Esophagus squamous epithelium (tissue), 5 donors: Measurements from ENCODE around the gene RANBP2. TPM values are rescaled to one million over a fixed set of nuclear protein-coding genes. Genes with fewer than 3 reads are reported as not detected.
"Not testable (repeated sequence)": the region's sequence is repeated elsewhere in the genome, so short reads cannot be mapped to it uniquely, and the experiment has no call there.

Source experiments
- DNase-seq: peaks from one replicate; lab custom pipeline; 2025; lab: John Stamatoyannopoulos, UW
- H3K27ac ChIP-seq, 4 donors: fragments of 200-600 bp; sonication (generic); one replicate each; pipeline ENCODE4 v1.5.1; 2016 to 2019; ENCODE audit warnings: mild to moderate bottlenecking in 1 of 4
- H3K27me3 ChIP-seq, 4 donors: fragments of 200-600 bp; sonication (generic); 1 replicate in 3 of 4; 2 replicates in 1 of 4; pipeline versions ENCODE4 v1.5.1 to v1.6.0; 2017 to 2021; ENCODE audit warnings: antibody characterized with exemption in 1 of 4
- H3K36me3 ChIP-seq, 3 donors: fragments of 200-600 bp; sonication (generic); one replicate each; pipeline ENCODE4 v1.5.1; 2016 to 2019
- H3K4me1 ChIP-seq, 3 donors: fragments of 200-600 bp; sonication (generic); one replicate each; pipeline ENCODE4 v1.5.1; 2017 to 2019
- H3K4me3 ChIP-seq, 4 donors: fragments of 200-600 bp; sonication (generic); 1 replicate in 3 of 4; 2 replicates in 1 of 4; pipeline ENCODE4 v1.5.1; 2016 to 2019; ENCODE audit warnings: mild to moderate bottlenecking in 2 of 4, moderate library complexity in 1 of 4
- H3K9me3 ChIP-seq, 3 donors: fragments of 200-600 bp; sonication (generic); one replicate each; pipeline ENCODE4 v1.5.1; 2016 to 2019
- CTCF ChIP-seq, 6 experiments: fragments of 450-650 bp in 4 of 6; fragments of 200-600 bp in 2 of 6; sonication (generic) in 2 of 6; IDR thresholded peaks; one replicate each; pipeline ENCODE4 v1.5.1; 2016 to 2019; ENCODE audit warnings: antibody characterized with exemption in 6 of 6, mild to moderate bottlenecking in 4 of 6, moderate library complexity in 4 of 6
- POLR2A ChIP-seq, 4 donors: fragments of 450-650 bp; IDR thresholded peaks; one replicate each; pipeline ENCODE4 v1.6.1; 2017; ENCODE audit warnings: antibody characterized with exemption in 4 of 4, mild to moderate bottlenecking in 4 of 4, moderate library complexity in 3 of 4
- WGBS, 2 donors: methylation state at CpG; one replicate each; pipeline ENCODE4 v1.1.5; 2018; 5-methylcytosine and 5-hydroxymethylcytosine counted together
- intact Hi-C: fragments of 100-400 bp; cut with DNase I; formaldehyde crosslinking; loops from one replicate; pipeline ENCODE4 v1.15.0; 2022
- total RNA-seq, 4 donors: library from RNA; depleted of rRNA; stranded (reverse); fragments of >200 nt; gene quantifications; one replicate each; pipeline ENCODE4 v1.1.0, GENCODE V29; 2016
- donor health status: DM: yes; HTN: yes; CAD: no.

The RANBP2 gene
- total RNA-seq, 4 donors from 2014 or later, result 36.8 to 69.6 (median 52.2) TPM

GRCh38 chr2:108691447-108691846 lies 27.8 kb upstream of the RANBP2 start:
- Histone ChIP-seq H3K4me1 (no peaks in the 10 kb centered on the region), H3K27ac (no peak overlapping the region), H3K36me3 (no peaks in the 10 kb centered on the region), H3K27me3 (no peaks in the 10 kb centered on the region), H3K4me3 (no peak overlapping the region), H3K9me3 (no peaks in the 10 kb centered on the region)
- intact Hi-C loops, result no loop called here
- DNase-seq, result no peak
- WGBS, 2 donors, result 97 to 99% methylated on average over 7 of the region's 7 CpGs
- TF ChIP-seq POLR2A (IDR thresholded peaks at IDR 0.05) (no peak), CTCF (IDR thresholded peaks at IDR 0.05) (no peak)

GRCh38 chr2:108701208-108701607 lies 18.1 kb upstream of the RANBP2 start:
- WGBS, 2 donors, result 63 to 83% methylated on average over 3 of the region's 3 CpGs
- no peak for TF ChIP-seq POLR2A (IDR thresholded peaks at IDR 0.05)
- TF ChIP-seq CTCF (IDR thresholded peaks at IDR 0.05), result no peak
- Histone ChIP-seq H3K4me3 (no peak overlapping the region), H3K9me3 (no peaks in the 10 kb centered on the region), H3K36me3 (no peaks in the 10 kb centered on the region), H3K27me3 (no peaks in the 10 kb centered on the region), H3K4me1 (no peaks in the 10 kb centered on the region), H3K27ac (no peak overlapping the region)
- intact Hi-C loops, result no loop called here
- no peak for DNase-seq

- DNase-seq, result no peak
- Histone ChIP-seq H3K27ac (no peak overlapping the region), H3K27me3 (no peaks in the 10 kb centered on the region), H3K9me3 (no peaks in the 10 kb centered on the region), H3K36me3 (no peaks in the 10 kb centered on the region), H3K4me1 (no peaks in the 10 kb centered on the region), H3K4me3 (no peak overlapping the region)
- no peak for TF ChIP-seq CTCF (IDR thresholded peaks at IDR 0.05)
- TF ChIP-seq POLR2A (IDR thresholded peaks at IDR 0.05), result no peak
- intact Hi-C loops, result no loop called here
- WGBS, 2 donors, result 63 to 86% methylated on average over 2 of the region's 2 CpGs
Measured at GRCh38 chr2:108701806-108702205, 17.5 kb upstream of the RANBP2 start.

- no peak for DNase-seq
- TF ChIP-seq POLR2A (IDR thresholded peaks at IDR 0.05) (no peak), CTCF (IDR thresholded peaks at IDR 0.05) (no peak)
- peaks cover 0 to 5% (median 0%) of the 10 kb centered on the region in 3 donors for H3K9me3 ChIP-seq
- no peak overlapping the region for H3K27ac ChIP-seq
- no peaks in the 10 kb centered on the region for H3K4me1 ChIP-seq
- H3K4me3 ChIP-seq, result no peak overlapping the region
- no peaks in the 10 kb centered on the region for H3K36me3 ChIP-seq
- H3K27me3 ChIP-seq, result no peaks in the 10 kb centered on the region
- 91 to 100% methylated on average over 1 of the region's 1 CpG for WGBS, 2 donors
- intact Hi-C loops, result no loop called here
Measured at GRCh38 chr2:108704871-108705270, 14.4 kb upstream of the RANBP2 start.

GRCh38 chr2:108707300-108707699 lies 12.0 kb upstream of the RANBP2 start:
- TF ChIP-seq CTCF (IDR thresholded peaks at IDR 0.05) (no peak), POLR2A (IDR thresholded peaks at IDR 0.05) (no peak)
- Histone ChIP-seq H3K4me3 (no peak overlapping the region), H3K9me3 (peaks cover 0 to 5% (median 0%) of the 10 kb centered on the region in 3 donors), H3K36me3 (no peaks in the 10 kb centered on the region), H3K27ac (no peak overlapping the region), H3K27me3 (no peaks in the 10 kb centered on the region), H3K4me1 (no peaks in the 10 kb centered on the region)
- no peak for DNase-seq
- intact Hi-C loops, result no loop called here

GRCh38 chr2:108716971-108717370 lies 2.3 kb upstream of the RANBP2 start:
- H3K36me3 ChIP-seq, intact Hi-C loops, H3K27me3 ChIP-seq, DNase-seq, H3K27ac ChIP-seq, H3K9me3 ChIP-seq, H3K4me3 ChIP-seq: not testable (repeated sequence)
- WGBS, 2 donors, result 83 to 91% methylated on average over 6 of the region's 6 CpGs
- H3K4me1 ChIP-seq, result peaks cover 0 to 25% (median 7%) of the 10 kb centered on the region in 3 donors

- H3K27me3 ChIP-seq, H3K27ac ChIP-seq, H3K36me3 ChIP-seq, DNase-seq, intact Hi-C loops, H3K9me3 ChIP-seq, H3K4me3 ChIP-seq: not testable (repeated sequence)
- 66 to 76% methylated on average over 9 of the region's 9 CpGs for WGBS, 2 donors
- peaks cover 0 to 43% (median 3%) of the 10 kb centered on the region in 3 donors for H3K4me1 ChIP-seq
Measured at GRCh38 chr2:108726048-108726447, 6.8 kb downstream of the RANBP2 start.

- 93 to 96% methylated on average over 6 of the region's 6 CpGs for WGBS, 2 donors
- H3K9me3 ChIP-seq, H3K27me3 ChIP-seq, DNase-seq, H3K4me1 ChIP-seq, H3K4me3 ChIP-seq, H3K27ac ChIP-seq, intact Hi-C loops: not testable (repeated sequence)
- H3K36me3 ChIP-seq, result peaks cover 0 to 80% (median 0%) of the 10 kb centered on the region in 3 donors
Measured at GRCh38 chr2:108734656-108735055, 15.4 kb downstream of the RANBP2 start.
